H9 (cell line): ENCODE measurements around the gene SYNGR4. TPM values are rescaled to one million over a fixed set of nuclear protein-coding genes. Genes with fewer than 3 reads are reported as not detected.

Source experiments
- DNase-seq: peaks from one replicate; pipeline ENCODE4 v3.0.0-alpha.2; 2017
- H2AFZ ChIP-seq: one replicate; pipeline ENCODE4 v1.6.1; 2013; ENCODE audit warnings: mild to moderate bottlenecking, low read length, control low read depth, moderate library complexity
- H2AK5ac ChIP-seq: 2 replicates; pipeline ENCODE4 v1.6.1; 2013; ENCODE audit warnings: low read length, control low read depth, mixed read lengths; ENCODE audit not compliant: insufficient read length
- H2BK120ac ChIP-seq: one replicate; pipeline ENCODE4 v1.6.1; 2013; ENCODE audit warnings: low read depth, mild to moderate bottlenecking, low read length, control low read depth, inconsistent platforms; ENCODE audit not compliant: poor library complexity, severe bottlenecking
- H2BK12ac ChIP-seq: 2 replicates; pipeline ENCODE4 v1.6.1; 2013; ENCODE audit warnings: low read length, control low read depth, mixed read lengths, low read depth; ENCODE audit not compliant: insufficient read length
- H2BK15ac ChIP-seq: 2 replicates; pipeline ENCODE4 v1.6.1; 2013; ENCODE audit warnings: low read depth, low read length, control low read depth
- H2BK20ac ChIP-seq: one replicate; pipeline ENCODE4 v1.6.1; 2013; ENCODE audit warnings: low read depth, mild to moderate bottlenecking, low read length, control low read depth, inconsistent platforms; ENCODE audit not compliant: poor library complexity, severe bottlenecking
- H2BK5ac ChIP-seq: 2 replicates; pipeline ENCODE4 v1.6.1; 2013; ENCODE audit warnings: low read length, control low read depth, mixed read lengths; ENCODE audit not compliant: insufficient read length
- H3K14ac ChIP-seq: 2 replicates; pipeline ENCODE4 v1.6.1; 2013; ENCODE audit warnings: low read length, control low read depth; ENCODE audit not compliant: insufficient read depth
- H3K18ac ChIP-seq: 2 replicates; pipeline ENCODE4 v1.6.1; 2013; ENCODE audit warnings: low read depth, mild to moderate bottlenecking, mixed read lengths, low read length, control low read depth; ENCODE audit not compliant: insufficient read length
- H3K23ac ChIP-seq: 2 replicates; pipeline ENCODE4 v1.6.1; 2013; ENCODE audit warnings: low read length, control low read depth, mixed read lengths, low read depth; ENCODE audit not compliant: insufficient read length
- H3K23me2 ChIP-seq: 2 replicates; pipeline ENCODE4 v1.6.1; 2013; ENCODE audit warnings: low read depth, mild to moderate bottlenecking, mixed read lengths, low read length, control low read depth; ENCODE audit not compliant: insufficient read length, poor library complexity, severe bottlenecking
- H3K27ac ChIP-seq: 2 replicates; pipeline ENCODE4 v1.5.1; 2013; ENCODE audit warnings: low read length, control low read depth, mixed read lengths, low read depth; ENCODE audit not compliant: insufficient read length
- H3K27me3 ChIP-seq: 2 replicates; pipeline ENCODE4 v1.6.1; 2013; ENCODE audit warnings: low read length, control low read depth, inconsistent platforms; ENCODE audit not compliant: insufficient read depth
- H3K4ac ChIP-seq: 2 replicates; pipeline ENCODE4 v1.6.1; 2013; ENCODE audit warnings: low read depth, mild to moderate bottlenecking, control low read depth, inconsistent platforms, low read length, moderate library complexity
- H3K4me1 ChIP-seq: 2 replicates; pipeline ENCODE4 v1.6.1; 2013; ENCODE audit warnings: low read length, control low read depth, inconsistent platforms; ENCODE audit not compliant: insufficient read depth
- H3K4me2 ChIP-seq: 2 replicates; pipeline ENCODE4 v1.6.1; 2013; ENCODE audit warnings: low read length, control low read depth, mixed read lengths; ENCODE audit not compliant: insufficient read length, insufficient read depth
- H3K56ac ChIP-seq: 2 replicates; pipeline ENCODE4 v1.6.1; 2013; ENCODE audit warnings: low read depth, mild to moderate bottlenecking, mixed read lengths, low read length, control low read depth; ENCODE audit not compliant: insufficient read length
- H3K79me1 ChIP-seq: 2 replicates; pipeline ENCODE4 v1.6.1; 2013; ENCODE audit warnings: low read depth, mild to moderate bottlenecking, moderate library complexity, low read length, control low read depth, inconsistent platforms; ENCODE audit not compliant: insufficient read depth, poor library complexity, severe bottlenecking
- H3K79me2 ChIP-seq: 2 replicates; pipeline ENCODE4 v1.6.1; 2013; ENCODE audit warnings: low read length, control low read depth, inconsistent platforms; ENCODE audit not compliant: insufficient read depth
- H3K9ac ChIP-seq: 2 replicates; pipeline ENCODE4 v1.6.1; 2013; ENCODE audit warnings: low read length, control low read depth, mixed read lengths; ENCODE audit not compliant: insufficient read length; ENCODE audit errors: extremely low read depth
- H3K9me3 ChIP-seq: one replicate; pipeline ENCODE4 v1.6.1; 2013; ENCODE audit warnings: low read depth, low read length, inconsistent platforms; ENCODE audit not compliant: control insufficient read depth
- H3T11ph ChIP-seq: one replicate; pipeline ENCODE4 v1.6.1; 2013; ENCODE audit warnings: mild to moderate bottlenecking, low read length, control low read depth, inconsistent platforms
- H4K20me1 ChIP-seq: one replicate; pipeline ENCODE4 v1.6.1; 2013; ENCODE audit not compliant: control insufficient read depth, insufficient read length, insufficient read depth
- H4K5ac ChIP-seq: 2 replicates; pipeline ENCODE4 v1.6.1; 2013; ENCODE audit warnings: low read depth, mild to moderate bottlenecking, mixed read lengths, low read length, control low read depth; ENCODE audit not compliant: insufficient read length
- H4K8ac ChIP-seq: replicated peaks from 2 replicates; pipeline ENCODE4 v1.6.1; 2013; ENCODE audit warnings: low read length, control low read depth, mixed read lengths, low read depth; ENCODE audit not compliant: insufficient read length
- H4K91ac ChIP-seq: 2 replicates; pipeline ENCODE4 v1.6.1; 2013; ENCODE audit warnings: low read depth, mild to moderate bottlenecking, moderate library complexity, mixed read lengths, low read length, control low read depth; ENCODE audit not compliant: insufficient read length
- H3K27ac Mint-ChIP-seq, 3 experiments: 2 replicates in 2 of 3; 3 replicates in 1 of 3; pipeline ENCODE4 v1.8.0; 2020 to 2021; ENCODE audit warnings: mixed read lengths in 3 of 3, mild to moderate bottlenecking in 1 of 3, moderate library complexity in 1 of 3
- H3K27me3 Mint-ChIP-seq: 2 replicates; pipeline ENCODE4 v1.8.0; 2021; ENCODE audit warnings: low read depth, mild to moderate bottlenecking, moderate library complexity, mixed read lengths
- H3K36me3 Mint-ChIP-seq, 3 experiments: 2 replicates in 2 of 3; 3 replicates in 1 of 3; pipeline ENCODE4 v1.8.0; 2020 to 2021; ENCODE audit warnings: low read depth in 3 of 3, mixed read lengths in 3 of 3; ENCODE audit not compliant: insufficient read depth in 1 of 3
- H3K4me1 Mint-ChIP-seq, 2 experiments: 2 replicates each; pipeline ENCODE4 v1.8.0; 2020; ENCODE audit warnings: mixed read lengths in 2 of 2
- H3K4me3 Mint-ChIP-seq, 2 experiments: 2 replicates in 1 of 2; 3 replicates in 1 of 2; pipeline ENCODE4 v1.8.0; 2020 to 2021; ENCODE audit warnings: mild to moderate bottlenecking in 2 of 2, mixed read lengths in 2 of 2, moderate library complexity in 1 of 2
- H3K9me3 Mint-ChIP-seq, 2 experiments: 2 replicates in 1 of 2; 3 replicates in 1 of 2; pipeline ENCODE4 v1.8.0; 2020; ENCODE audit warnings: mild to moderate bottlenecking in 2 of 2, mixed read lengths in 2 of 2, moderate library complexity in 1 of 2
- WGBS: extraction: QIAGEN DNeasy Blood & Tissue Kit; methylation state at CpG from one replicate; pipeline ENCODE4 v1.1.7; 2013; ENCODE audit warnings: missing lambda C conversion rate, low lambda C conversion rate, mixed read lengths; ENCODE audit not compliant: insufficient read length; ENCODE audit errors: extremely low coverage; 5-methylcytosine and 5-hydroxymethylcytosine counted together
- total RNA-seq: library from RNA; stranded (reverse); gene quantifications from 2 replicates; pipeline ENCODE4 v1.2.1, GENCODE V29; 2021
- TF ChIP-seq, protein P1 (sequence below): fragments of 200-600 bp; sonication (generic); conservative IDR thresholded peaks from 3 replicates; pipeline ENCODE4 v1.8.0; 2021; ENCODE audit warnings: antibody characterized with exemption, mild to moderate bottlenecking

The SYNGR4 gene
- total RNA-seq, 1 experiment from 2014 or later, result 0.31 TPM

DNA sequence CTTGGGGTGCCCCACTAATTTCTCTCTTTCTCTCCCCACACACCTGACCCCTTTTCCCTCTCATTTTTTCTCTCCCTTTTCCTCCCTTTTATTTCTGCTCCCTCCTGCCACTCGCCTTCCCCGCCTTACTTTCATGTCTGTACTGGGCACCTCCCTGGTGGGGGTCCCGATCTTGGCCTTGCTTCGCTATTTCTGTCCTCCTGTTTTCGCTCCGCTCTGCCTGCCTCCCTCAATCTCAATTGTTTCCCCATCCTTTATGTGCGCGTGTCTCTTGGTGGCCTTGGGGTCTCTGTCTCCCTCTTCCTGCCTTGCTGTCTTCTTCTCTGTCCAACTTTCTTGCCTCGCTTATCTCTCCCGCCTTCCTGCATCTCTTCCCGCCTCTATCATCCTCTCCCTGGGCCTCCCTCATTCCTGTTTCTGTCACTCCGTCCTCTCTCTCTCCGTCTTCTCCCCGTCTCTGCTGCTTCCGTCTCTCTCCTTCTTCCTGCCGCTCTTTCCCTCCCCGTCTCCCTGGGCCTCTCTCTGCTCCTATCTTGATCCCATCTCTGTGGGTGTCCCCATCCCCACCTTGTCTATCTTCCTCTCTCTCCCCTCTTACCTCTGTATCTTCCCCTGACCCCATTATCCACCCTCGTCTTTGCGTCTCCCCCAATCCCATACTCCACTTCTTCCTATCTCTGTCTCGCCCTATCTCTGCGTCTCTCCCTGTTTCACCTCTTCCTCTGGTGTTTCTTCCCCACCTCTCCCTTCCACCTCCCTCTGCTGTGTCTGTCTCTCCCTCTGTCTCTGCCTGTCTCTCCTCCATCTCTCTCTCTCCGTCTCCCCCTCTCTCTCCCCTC, 33.3 kb downstream of the SYNGR4 start:
- H3K36me3 Mint-ChIP-seq, result no peaks in the 10 kb centered on the region; a peak in 1 of 7 replicates

More for the DNA sequence above, 33.3 kb downstream of the SYNGR4 start:
- Histone ChIP-seq H2BK120ac (no peak overlapping the region), H3K27ac (no peak overlapping the region), H3K4ac (no peak overlapping the region), H2AFZ (no peak overlapping the region), H2BK15ac (no peak overlapping the region), H2AK5ac (no peak overlapping the region), H3K27me3 (peaks cover 8% of the 10 kb centered on the region; the same call in 1 of the 2 replicates), H4K8ac (no peak overlapping the region), H2BK20ac (no peak overlapping the region), H3K4me2 (peak overlapping the region; percentile 98), H3K14ac (peak overlapping the region; percentile 18), H3K23me2 (peaks cover 20% of the 10 kb centered on the region), H3K4me1 (peaks cover 8% of the 10 kb centered on the region; the same call in 1 of the 2 replicates), H3K79me1 (no peaks in the 10 kb centered on the region), H2BK5ac (no peak overlapping the region), H3K9ac (peak overlapping the region; percentile 51), H3K18ac (no peak overlapping the region), H3K9me3 (no peaks in the 10 kb centered on the region), H2BK12ac (no peak overlapping the region), H4K5ac (no peak overlapping the region), H3K23ac (no peak overlapping the region), H3T11ph (no peak overlapping the region), H4K91ac (no peak overlapping the region), H4K20me1 (no peaks in the 10 kb centered on the region), H3K56ac (no peak overlapping the region), H3K79me2 (no peaks in the 10 kb centered on the region; the same call in 1 of the 2 replicates)
- Mint-ChIP-seq H3K27ac (peak overlapping the region in 2 of 3 experiments; percentile 6 to 94; a peak in 2 of 7 replicates), H3K4me1 (peaks cover 54 to 81% of the 10 kb centered on the region in 2 experiments), H3K9me3 (no peaks in the 10 kb centered on the region; a peak in 1 of 5 replicates), H3K27me3 (peaks cover 57% of the 10 kb centered on the region), H3K4me3 (peak overlapping the region; percentile 84 to 94)
- TF ChIP-seq, protein P1, sequence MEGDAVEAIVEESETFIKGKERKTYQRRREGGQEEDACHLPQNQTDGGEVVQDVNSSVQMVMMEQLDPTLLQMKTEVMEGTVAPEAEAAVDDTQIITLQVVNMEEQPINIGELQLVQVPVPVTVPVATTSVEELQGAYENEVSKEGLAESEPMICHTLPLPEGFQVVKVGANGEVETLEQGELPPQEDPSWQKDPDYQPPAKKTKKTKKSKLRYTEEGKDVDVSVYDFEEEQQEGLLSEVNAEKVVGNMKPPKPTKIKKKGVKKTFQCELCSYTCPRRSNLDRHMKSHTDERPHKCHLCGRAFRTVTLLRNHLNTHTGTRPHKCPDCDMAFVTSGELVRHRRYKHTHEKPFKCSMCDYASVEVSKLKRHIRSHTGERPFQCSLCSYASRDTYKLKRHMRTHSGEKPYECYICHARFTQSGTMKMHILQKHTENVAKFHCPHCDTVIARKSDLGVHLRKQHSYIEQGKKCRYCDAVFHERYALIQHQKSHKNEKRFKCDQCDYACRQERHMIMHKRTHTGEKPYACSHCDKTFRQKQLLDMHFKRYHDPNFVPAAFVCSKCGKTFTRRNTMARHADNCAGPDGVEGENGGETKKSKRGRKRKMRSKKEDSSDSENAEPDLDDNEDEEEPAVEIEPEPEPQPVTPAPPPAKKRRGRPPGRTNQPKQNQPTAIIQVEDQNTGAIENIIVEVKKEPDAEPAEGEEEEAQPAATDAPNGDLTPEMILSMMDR, result no peak
- no peak for DNase-seq
- WGBS, result no CpG with 5 or more reads among the region's 22 CpGs
